LNCAP (cell line): Measurements from ENCODE around the gene MICAL3.

Experiments used
- CTCF ChIP-seq: fragments of 450-650 bp; IDR thresholded peaks from 2 replicates; pipeline ENCODE4 v1.5.1; 2017; ENCODE audit warnings: mild to moderate bottlenecking

MICAL3 gene

GRCh38 chr22:17976121-17976520 is 48.2 kb downstream of the MICAL3 start:
- TF ChIP-seq CTCF = no peak

GRCh38 chr22:17974703-17975372 is 49.5 kb downstream of the MICAL3 start:
- no peak for TF ChIP-seq CTCF

- TF ChIP-seq CTCF = no peak
Measured at GRCh38 chr22:17974087-17974486, 50.3 kb downstream of the MICAL3 start.

GRCh38 chr22:17973217-17973616 is 51.1 kb downstream of the MICAL3 start:
- no peak for TF ChIP-seq CTCF

- no peak for TF ChIP-seq CTCF
Measured at GRCh38 chr22:17972385-17973191, 51.8 kb downstream of the MICAL3 start.

- no peak for TF ChIP-seq CTCF
Measured at GRCh38 chr22:17971711-17972110, 52.6 kb downstream of the MICAL3 start.

- TF ChIP-seq CTCF = no peak
Measured at GRCh38 chr22:17970201-17970708, 54.1 kb downstream of the MICAL3 start.
